Keratinocyte (primary cell): ENCODE data around the gene ZSCAN5A. TPM values are rescaled to one million over a fixed set of nuclear protein-coding genes. Genes with fewer than 3 reads are reported as not detected.
"Not testable (repeated sequence)": the region's sequence is repeated elsewhere in the genome, so short reads cannot be mapped to it uniquely, and the experiment has no call there.

Source experiments
- DNase-seq: peaks from one replicate; pipeline ENCODE4 v3.0.0-alpha.2; 2011; ENCODE audit warnings: low read depth, missing footprints, low spot score
- FAIRE-seq: peaks from 2 replicates; lab custom pipeline; 2011; peaks lifted over from hg19 to GRCh38; lab: Jason Lieb, UNC
- H2AFZ ChIP-seq: 2 replicates; pipeline ENCODE4 v1.6.0; 2012; ENCODE audit warnings: low read length, control low read depth, inconsistent platforms; ENCODE audit not compliant: control insufficient read depth
- H3K27ac ChIP-seq: 2 replicates; pipeline ENCODE4 v1.5.1; 2011; ENCODE audit warnings: low read length; ENCODE audit not compliant: control insufficient read depth, insufficient read depth
- H3K27me3 ChIP-seq: 3 replicates; pipeline ENCODE4 v1.6.0; 2011; ENCODE audit warnings: low read length; ENCODE audit not compliant: control insufficient read depth, insufficient read depth; ENCODE audit errors: extremely low read depth
- H3K36me3 ChIP-seq, 2 experiments: 2 replicates in 1 of 2; 3 replicates in 1 of 2; pipeline ENCODE4 v1.5.1; 2011; ENCODE audit warnings: low read length in 2 of 2, mild to moderate bottlenecking in 1 of 2; ENCODE audit not compliant: control insufficient read depth in 2 of 2, insufficient read depth in 2 of 2; ENCODE audit errors: extremely low read depth in 1 of 2
- H3K4me1 ChIP-seq: 3 replicates; pipeline ENCODE4 v1.5.1; 2011; ENCODE audit warnings: low read length; ENCODE audit not compliant: control insufficient read depth, insufficient read depth; ENCODE audit errors: extremely low read depth
- H3K4me2 ChIP-seq: 3 replicates; pipeline ENCODE4 v1.6.0; 2011; ENCODE audit warnings: low read depth, low read length; ENCODE audit not compliant: control insufficient read depth, insufficient read depth; ENCODE audit errors: extremely low read depth
- H3K4me3 ChIP-seq, 3 experiments: fragments of 200-600 bp in 1 of 3; sonication (generic) in 1 of 3; 2 replicates in 2 of 3; 3 replicates in 1 of 3; pipeline ENCODE4 v1.5.1; 2011 to 2016; ENCODE audit warnings: low read length in 3 of 3, mild to moderate bottlenecking in 3 of 3, control low read depth in 2 of 3, inconsistent platforms in 1 of 3, low read depth in 1 of 3, mixed read lengths in 1 of 3, mixed run types in 1 of 3, moderate library complexity in 1 of 3; ENCODE audit not compliant: control insufficient read depth in 2 of 3, insufficient read depth in 2 of 3; ENCODE audit errors: extremely low read depth in 1 of 3
- H3K79me2 ChIP-seq: 2 replicates; pipeline ENCODE4 v1.6.0; 2012; ENCODE audit warnings: low read length; ENCODE audit not compliant: control insufficient read depth, insufficient read depth
- H3K9ac ChIP-seq: 3 replicates; pipeline ENCODE4 v1.6.0; 2011; ENCODE audit warnings: low read length; ENCODE audit not compliant: control insufficient read depth, insufficient read depth; ENCODE audit errors: extremely low read depth
- H3K9me1 ChIP-seq: 3 replicates; pipeline ENCODE4 v1.6.0; 2011; ENCODE audit warnings: low read length; ENCODE audit not compliant: control insufficient read depth, insufficient read depth; ENCODE audit errors: extremely low read depth
- H3K9me3 ChIP-seq: 2 replicates; pipeline ENCODE4 v1.5.1; 2012; ENCODE audit warnings: low read depth, low read length; ENCODE audit not compliant: control insufficient read depth
- H4K20me1 ChIP-seq: 3 replicates; pipeline ENCODE4 v1.6.0; 2011; ENCODE audit warnings: low read length; ENCODE audit not compliant: control insufficient read depth, insufficient read depth; ENCODE audit errors: extremely low read depth
- EZH2 ChIP-seq: IDR thresholded peaks from one replicate; pipeline ENCODE4 v1.6.1; 2012; ENCODE audit warnings: inconsistent platforms, mild to moderate bottlenecking, low read length, moderate library complexity
- dilution Hi-C: fragments of 300-500 bp; cut with MboI; formaldehyde crosslinking; loops from one replicate; pipeline ENCODE4 v1.7.0; 2020; ENCODE audit warnings: low sequenced_read_pairs; ENCODE audit not compliant: extremely low pct_ligation_motif_present
- polyA plus RNA-seq, 5 experiments: library from polyadenylated mRNA; depleted of rRNA in 3 of 5; stranded (reverse) in 3 of 5; stranded (forward) in 1 of 5; unstranded in 1 of 5; fragments of >200 nt; gene quantifications; 1 replicate in 1 of 5; 2 replicates in 3 of 5; 3 replicates in 1 of 5; pipeline versions ENCODE4 v1.2.1 to v1.2.3, GENCODE V29; 2011 to 2012; ENCODE audit warnings: missing spikeins in 2 of 5, low read depth in 1 of 5, low replicate concordance in 1 of 5
- TF ChIP-seq, protein P1 (sequence below), 3 experiments: IDR thresholded peaks in 1 of 3; conservative IDR thresholded peaks in 1 of 3; optimal IDR thresholded peaks in 1 of 3; 2 replicates in 2 of 3; 3 replicates in 1 of 3; pipeline versions ENCODE3 to v1.5.1; 2011; ENCODE audit warnings: low read length in 3 of 3, mild to moderate bottlenecking in 3 of 3, moderate library complexity in 2 of 3, control low read depth in 1 of 3, inconsistent platforms in 1 of 3; ENCODE audit not compliant: insufficient read depth in 2 of 3; ENCODE audit errors: extremely low read depth in 1 of 3

Gene ZSCAN5A
- polyA plus RNA-seq, 1 donor (not counting 4 experiments of a cell fraction or from before 2014, with no cell fraction given) = 6.1 TPM

DNA sequence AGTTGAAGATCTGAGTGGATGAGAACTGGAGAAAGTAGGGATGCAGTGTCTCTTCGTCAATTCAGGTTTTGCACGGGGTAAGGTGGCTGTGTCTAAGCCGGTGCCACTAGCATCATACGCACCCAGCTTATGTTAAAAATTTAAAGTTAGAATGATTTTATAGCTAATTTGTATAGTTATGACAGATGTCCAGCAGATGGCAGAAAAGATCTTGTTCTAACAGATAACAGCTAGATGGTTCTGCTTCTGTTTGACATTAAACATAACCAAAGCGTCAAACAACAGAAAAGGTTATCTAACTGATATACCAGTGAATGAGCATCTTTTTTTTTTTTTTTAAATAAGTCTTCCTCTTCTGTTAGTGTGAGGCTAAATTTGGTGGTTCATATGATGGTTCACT, 60.9 kb downstream of the ZSCAN5A start:
- no peaks in the 10 kb centered on the region for H3K36me3 ChIP-seq
- H3K4me2 ChIP-seq = no peak overlapping the region
- no peak overlapping the region for H3K27ac ChIP-seq
- DNase-seq = peak; percentile 17
- H3K9me3 ChIP-seq = no peaks in the 10 kb centered on the region
- no peak for TF ChIP-seq EZH2
- TF ChIP-seq, protein P1, sequence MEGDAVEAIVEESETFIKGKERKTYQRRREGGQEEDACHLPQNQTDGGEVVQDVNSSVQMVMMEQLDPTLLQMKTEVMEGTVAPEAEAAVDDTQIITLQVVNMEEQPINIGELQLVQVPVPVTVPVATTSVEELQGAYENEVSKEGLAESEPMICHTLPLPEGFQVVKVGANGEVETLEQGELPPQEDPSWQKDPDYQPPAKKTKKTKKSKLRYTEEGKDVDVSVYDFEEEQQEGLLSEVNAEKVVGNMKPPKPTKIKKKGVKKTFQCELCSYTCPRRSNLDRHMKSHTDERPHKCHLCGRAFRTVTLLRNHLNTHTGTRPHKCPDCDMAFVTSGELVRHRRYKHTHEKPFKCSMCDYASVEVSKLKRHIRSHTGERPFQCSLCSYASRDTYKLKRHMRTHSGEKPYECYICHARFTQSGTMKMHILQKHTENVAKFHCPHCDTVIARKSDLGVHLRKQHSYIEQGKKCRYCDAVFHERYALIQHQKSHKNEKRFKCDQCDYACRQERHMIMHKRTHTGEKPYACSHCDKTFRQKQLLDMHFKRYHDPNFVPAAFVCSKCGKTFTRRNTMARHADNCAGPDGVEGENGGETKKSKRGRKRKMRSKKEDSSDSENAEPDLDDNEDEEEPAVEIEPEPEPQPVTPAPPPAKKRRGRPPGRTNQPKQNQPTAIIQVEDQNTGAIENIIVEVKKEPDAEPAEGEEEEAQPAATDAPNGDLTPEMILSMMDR (optimal IDR thresholded peaks at IDR 0.05 in 1 of 3, IDR thresholded peaks at IDR 0.05 in 1 of 3, conservative IDR thresholded peaks at IDR 0.05 in 1 of 3; ENCODE audit: extremely low read depth in 1 of 3, insufficient read depth in 2 of 3, low read length in 3 of 3) = peak in 2 of 3 experiments; percentile 17 to 34
- no peak overlapping the region for H3K4me3 ChIP-seq
- H3K79me2 ChIP-seq = no peaks in the 10 kb centered on the region
- H3K9ac ChIP-seq = no peak overlapping the region
- no peaks in the 10 kb centered on the region for H3K27me3 ChIP-seq
- dilution Hi-C loops = no loop called here
- H3K9me1 ChIP-seq = no peaks in the 10 kb centered on the region
- FAIRE-seq = no peak
- H3K4me1 ChIP-seq = no peaks in the 10 kb centered on the region
- H4K20me1 ChIP-seq = no peaks in the 10 kb centered on the region
- no peak overlapping the region for H2AFZ ChIP-seq

DNA sequence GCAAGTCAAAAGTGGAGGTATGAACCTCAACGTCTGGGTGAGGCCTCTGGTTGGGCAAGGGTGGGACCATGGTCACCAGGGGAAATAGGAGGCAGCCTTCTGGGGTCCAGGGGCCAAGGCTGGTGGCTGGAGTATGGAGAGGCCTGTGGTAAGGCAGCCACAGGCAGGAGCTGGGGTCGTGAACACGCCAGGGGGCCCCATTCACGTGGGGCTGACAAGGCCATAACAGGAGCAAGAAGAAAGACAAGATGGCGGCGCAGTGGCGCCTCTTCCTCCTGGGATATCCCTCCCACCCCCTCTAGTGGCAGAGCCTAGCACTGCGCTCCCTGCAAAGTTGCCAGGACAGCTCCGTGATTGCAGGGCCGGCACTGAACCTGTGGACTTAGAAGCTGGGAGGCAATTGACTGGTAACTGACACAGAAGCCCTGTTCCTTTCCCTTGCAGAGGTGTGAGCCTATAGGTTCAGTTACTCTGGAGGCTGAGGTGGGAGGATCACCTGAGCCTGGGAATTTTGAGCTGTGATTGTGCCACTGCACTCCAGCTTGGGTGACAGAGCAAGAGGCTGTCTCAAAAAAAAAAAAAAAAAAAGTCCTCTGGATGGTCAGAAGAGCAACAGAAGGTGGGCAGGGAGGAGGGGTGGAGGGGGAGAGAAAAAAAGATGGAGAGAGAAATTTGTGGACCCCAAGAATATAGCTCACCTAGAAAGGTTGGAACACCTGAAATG, 61.8 kb downstream of the ZSCAN5A start:
- Histone ChIP-seq H3K4me1 (no peaks in the 10 kb centered on the region), H3K27me3 (no peaks in the 10 kb centered on the region), H3K27ac (no peak overlapping the region), H3K79me2 (no peaks in the 10 kb centered on the region), H3K9me1 (no peaks in the 10 kb centered on the region), H3K9ac (no peak overlapping the region), H3K4me3 (no peak overlapping the region), H4K20me1 (no peaks in the 10 kb centered on the region), H3K36me3 (no peaks in the 10 kb centered on the region), H2AFZ (peak overlapping the region; percentile 90), H3K9me3 (no peaks in the 10 kb centered on the region), H3K4me2 (no peak overlapping the region)
- DNase-seq (peak; percentile 40), FAIRE-seq (peak; percentile 62)
- TF ChIP-seq, protein P1 (optimal IDR thresholded peaks at IDR 0.05 in 1 of 3, IDR thresholded peaks at IDR 0.05 in 1 of 3, conservative IDR thresholded peaks at IDR 0.05 in 1 of 3; ENCODE audit: extremely low read depth in 1 of 3, insufficient read depth in 2 of 3, low read length in 3 of 3) = peak; percentile 96 to 99 (median 98)
- no peak for TF ChIP-seq EZH2
- dilution Hi-C loops = no loop called here

DNA sequence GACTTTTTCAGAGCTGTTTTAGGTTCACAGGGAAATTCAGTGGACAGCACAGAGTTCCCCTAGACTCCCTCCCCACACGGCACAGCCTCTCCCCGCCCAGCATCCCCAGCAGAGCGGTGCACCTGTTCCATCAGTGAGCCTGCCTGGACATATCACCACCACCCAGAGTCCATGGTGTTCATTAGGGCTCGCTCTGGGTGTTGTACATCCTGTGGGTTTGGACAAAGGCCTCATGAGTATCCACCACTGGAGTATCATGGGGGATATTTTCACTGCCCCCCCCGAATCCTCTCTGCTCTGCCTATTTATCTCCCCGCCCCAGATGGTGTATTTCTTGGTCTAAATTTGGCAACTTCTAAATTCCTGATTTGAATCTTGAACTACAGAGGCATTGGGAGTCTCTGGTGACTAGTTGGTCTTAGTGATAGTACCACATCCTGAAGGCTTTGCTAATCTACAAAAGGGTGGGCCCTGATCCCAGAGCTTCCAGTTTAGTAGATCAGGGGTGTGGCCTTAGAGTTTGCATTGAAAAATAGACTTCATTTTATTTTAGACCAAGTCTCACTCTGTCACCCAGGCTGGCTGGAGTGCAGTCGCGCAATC, 65.8 kb downstream of the ZSCAN5A start:
- H3K27me3 ChIP-seq, FAIRE-seq, H4K20me1 ChIP-seq, H3K9me1 ChIP-seq, H3K4me2 ChIP-seq, H2AFZ ChIP-seq, dilution Hi-C loops, H3K9me3 ChIP-seq, H3K79me2 ChIP-seq, H3K4me3 ChIP-seq, DNase-seq, H3K36me3 ChIP-seq, H3K4me1 ChIP-seq, H3K9ac ChIP-seq, H3K27ac ChIP-seq: not testable (repeated sequence)
